MCF 10A (cell line): Measurements from ENCODE around the gene OVOL3. TPM values are rescaled to one million over a fixed set of nuclear protein-coding genes. Genes with fewer than 3 reads are reported as not detected.

Experiments
- BruUV-seq: library from RNA; stranded (reverse); fragments of 400-500 nt; replicated peaks from 2 replicates; lab custom pipeline; 2021; lab: Mats Ljungman, UMichigan
- CTCF ChIA-PET: fragments of 300-600 bp; sonication (Branson Sonifier 250); formaldehyde crosslinking; extraction: SDS; loops from one replicate; lab custom pipeline; 2021; ENCODE audit warnings: antibody characterized with exemption, inconsistent platforms; lab: Yijun Ruan, JAX
- POLR2A ChIA-PET: fragments of 300-600, 350-650 bp; sonication (Branson Sonifier 250); formaldehyde crosslinking; extraction: SDS; loops from one replicate; lab custom pipeline; 2020; ENCODE audit warnings: antibody characterized with exemption, inconsistent platforms; lab: Yijun Ruan, JAX
- DNase-seq: peaks from one replicate; pipeline ENCODE4 v3.0.0-alpha.2; 2018; ENCODE audit not compliant: unreplicated experiment
- H3K27ac Mint-ChIP-seq: one replicate; pipeline ENCODE4 v1.8.0; 2022; ENCODE audit warnings: mild to moderate bottlenecking, low read depth, mixed read lengths; ENCODE audit not compliant: unreplicated experiment
- H3K27me3 Mint-ChIP-seq: one replicate; pipeline ENCODE4 v1.8.0; 2022; ENCODE audit warnings: mixed read lengths; ENCODE audit not compliant: insufficient read depth, unreplicated experiment
- H3K36me3 Mint-ChIP-seq: one replicate; pipeline ENCODE4 v1.8.0; 2022; ENCODE audit warnings: mild to moderate bottlenecking, moderate library complexity, mixed read lengths; ENCODE audit not compliant: insufficient read depth, unreplicated experiment
- H3K4me1 Mint-ChIP-seq: one replicate; pipeline ENCODE4 v1.8.0; 2022; ENCODE audit warnings: mixed read lengths; ENCODE audit not compliant: insufficient read depth, unreplicated experiment
- H3K4me3 Mint-ChIP-seq: one replicate; pipeline ENCODE4 v1.8.0; 2022; ENCODE audit warnings: mild to moderate bottlenecking, moderate library complexity, mixed read lengths; ENCODE audit not compliant: unreplicated experiment
- H3K9me3 Mint-ChIP-seq: one replicate; pipeline ENCODE4 v1.8.0; 2022; ENCODE audit warnings: mixed read lengths; ENCODE audit not compliant: unreplicated experiment
- CTCF ChIP-seq: fragments of 200-600 bp; IDR thresholded peaks from one replicate; pipeline ENCODE4 v1.8.0; 2022; ENCODE audit warnings: antibody characterized with exemption, mild to moderate bottlenecking; ENCODE audit not compliant: unreplicated experiment
- intact Hi-C: fragments of 100-400 bp; cut with micrococcal nuclease; formaldehyde crosslinking; loops from 2 replicates; pipeline ENCODE4 v1.14.1; 2022
- total RNA-seq: library from RNA; stranded (reverse); gene quantifications from 2 replicates; pipeline ENCODE4 v1.2.3, GENCODE V29; 2022

Gene OVOL3
- total RNA-seq, 1 experiment from 2014 or later = not detected

GRCh38 chr19:36120092-36120983, 9.4 kb downstream of the OVOL3 start:
- Mint-ChIP-seq H3K36me3 (peaks cover 68% of the 10 kb centered on the region), H3K4me1 (peaks cover 10% of the 10 kb centered on the region), H3K27me3 (no peaks in the 10 kb centered on the region), H3K9me3 (no peaks in the 10 kb centered on the region), H3K27ac (no peak overlapping the region), H3K4me3 (no peak overlapping the region)
- intact Hi-C loops = loop anchor here (10.0 kb wide), 1 partner anchor 1654 kb away; the partner anchor contains the start of gene ZNF573
- no peak for TF ChIP-seq CTCF
- DNase-seq = no peak
- no TSS peak for BruUV-seq
- ChIA-PET CTCF (interaction anchor here (1.5 kb wide), 1 partner anchor 49 kb away, joined by 4 read pairs; no protein-coding TSS in a partner anchor), POLR2A (no interaction called here)

- ChIA-PET CTCF (no interaction called here), POLR2A (no interaction called here)
- no peaks in the 10 kb centered on the region for H3K9me3 Mint-ChIP-seq
- H3K27ac Mint-ChIP-seq = no peak overlapping the region
- no peak for TF ChIP-seq CTCF
- no peaks in the 10 kb centered on the region for H3K27me3 Mint-ChIP-seq
- no peak overlapping the region for H3K4me3 Mint-ChIP-seq
- H3K36me3 Mint-ChIP-seq = peaks cover 73% of the 10 kb centered on the region
- no TSS peak for BruUV-seq
- intact Hi-C loops = loop anchor here (10.0 kb wide), 1 partner anchor 1654 kb away; the partner anchor contains the start of gene ZNF573
- no peak for DNase-seq
- H3K4me1 Mint-ChIP-seq = peaks cover 10% of the 10 kb centered on the region
Measured at GRCh38 chr19:36120984-36121358, 10.0 kb downstream of the OVOL3 start.

- Mint-ChIP-seq H3K4me3 (no peak overlapping the region), H3K27ac (no peak overlapping the region), H3K36me3 (peaks cover 69% of the 10 kb centered on the region), H3K27me3 (no peaks in the 10 kb centered on the region), H3K9me3 (no peaks in the 10 kb centered on the region), H3K4me1 (peaks cover 5% of the 10 kb centered on the region)
- no TSS peak for BruUV-seq
- CTCF ChIA-PET = no interaction called here
- DNase-seq = no peak
- TF ChIP-seq CTCF = no peak
- POLR2A ChIA-PET = no interaction called here
- intact Hi-C loops = loop anchor here (10.0 kb wide), 1 partner anchor 1653 kb away; the partner anchor contains the start of gene ZNF573
Measured at GRCh38 chr19:36121486-36122124, 10.7 kb downstream of the OVOL3 start.

GRCh38 chr19:36125557-36125956, 14.6 kb downstream of the OVOL3 start:
- DNase-seq = no peak
- BruUV-seq = no TSS peak
- no peak for TF ChIP-seq CTCF
- POLR2A ChIA-PET = interaction anchor here (1.2 to 5.3 kb wide), 4 partner anchors 11 to 45 kb away, joined by 4 to 43 read pairs (median 22); partner anchors contain the start of genes POLR2I and TBCB
- CTCF ChIA-PET = interaction anchor here (0.8 to 7.3 kb wide), 4 partner anchors 35 to 129 kb away, joined by 3 to 150 read pairs (median 4); no protein-coding TSS in a partner anchor
- no peaks in the 10 kb centered on the region for H3K9me3 Mint-ChIP-seq
- no peaks in the 10 kb centered on the region for H3K27me3 Mint-ChIP-seq
- intact Hi-C loops = loop anchor here (10.0 kb wide), 1 partner anchor 1649 kb away; the partner anchor contains the start of gene ZNF573
- H3K4me1 Mint-ChIP-seq = peaks cover 5% of the 10 kb centered on the region
- peaks cover 37% of the 10 kb centered on the region for H3K36me3 Mint-ChIP-seq
- no peak overlapping the region for H3K27ac Mint-ChIP-seq
- H3K4me3 Mint-ChIP-seq = no peak overlapping the region
